Measurements from ENCODE around the gene NUP35. TPM values are rescaled to one million over a fixed set of nuclear protein-coding genes. Genes with fewer than 3 reads are reported as not detected.

The NUP35 gene
- total RNA-seq, 2 donors from 2014 or later, result 9.8 to 11.7 TPM

DNA sequence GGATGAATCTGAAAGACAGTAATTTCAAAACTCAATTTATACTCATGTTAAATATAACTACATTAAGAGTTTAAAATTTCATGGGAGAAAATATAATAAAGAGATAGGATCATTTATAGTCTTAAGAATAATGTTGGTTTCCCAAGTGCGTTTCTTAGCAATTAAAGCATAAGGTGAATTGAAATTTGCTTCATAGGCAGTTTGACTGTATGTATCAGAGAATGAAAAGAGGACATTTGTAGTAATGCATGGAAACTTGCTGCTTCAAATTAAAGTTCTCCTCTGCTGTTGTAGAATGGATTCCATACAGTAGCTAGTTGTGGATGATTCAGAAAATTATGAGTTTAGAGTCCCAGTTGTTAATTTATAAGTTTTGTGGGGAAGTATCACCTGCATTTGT is 68.1 kb downstream of the NUP35 start:
- no peak for DNase-seq (ENCODE audit: low spot score)

GRCh38 chr2:183193904-183194303 is 69.7 kb downstream of the NUP35 start:
- no peak for DNase-seq (ENCODE audit: low spot score)
- intact Hi-C loops (cut with DNase I), result no loop called here

More for the DNA sequence above, 68.1 kb downstream of the NUP35 start:
- intact Hi-C loops (cut with DNase I), result no loop called here

DNA sequence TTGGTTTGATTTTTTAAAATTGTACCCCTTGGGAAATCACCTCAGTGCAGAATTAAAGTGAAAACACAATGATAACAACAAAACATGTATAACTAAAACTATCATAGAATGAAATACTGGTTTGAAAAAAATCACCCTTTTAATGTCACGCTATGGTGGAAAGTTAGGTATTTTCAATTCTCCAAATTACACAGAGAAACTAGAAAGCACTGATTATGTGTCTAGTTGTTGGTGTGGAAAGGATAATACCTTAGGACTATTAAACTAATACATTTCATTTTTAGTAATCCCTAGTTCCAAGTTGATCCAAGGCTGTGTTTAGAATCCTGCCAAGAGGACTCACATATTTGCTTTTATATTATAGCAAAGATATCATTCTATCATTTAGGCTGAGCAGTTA is 71.2 kb downstream of the NUP35 start:
- intact Hi-C loops (cut with DNase I), result no loop called here
- DNase-seq (ENCODE audit: low spot score), result no peak

GRCh38 chr2:183195998-183196409 is 71.8 kb downstream of the NUP35 start:
- intact Hi-C loops (cut with DNase I), result no loop called here
- DNase-seq (ENCODE audit: low spot score), result no peak

- no peak for DNase-seq (ENCODE audit: low spot score)
- intact Hi-C loops (cut with DNase I), result no loop called here
Measured at GRCh38 chr2:183204397-183204796, 80.2 kb downstream of the NUP35 start.

DNA sequence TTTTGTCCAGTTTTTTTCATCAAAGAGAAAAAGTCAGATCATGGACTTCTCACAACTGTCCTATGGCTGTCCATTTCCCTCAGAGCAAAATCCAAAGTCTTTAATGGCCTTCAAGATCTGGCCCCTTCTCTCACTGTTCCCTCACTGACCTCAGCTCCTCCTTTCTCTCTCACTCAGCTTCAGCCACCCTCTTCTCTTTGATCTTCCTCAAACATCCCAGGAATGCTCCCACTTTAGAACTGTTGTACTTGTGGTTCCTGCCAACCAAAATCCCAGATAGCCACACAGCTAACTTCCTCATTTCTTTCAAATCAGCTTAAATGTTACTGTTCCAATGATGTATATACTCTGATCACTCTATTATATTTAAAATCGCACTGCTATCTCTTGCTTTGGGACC is 82.9 kb downstream of the NUP35 start:
- no peak for DNase-seq (ENCODE audit: low spot score)
- intact Hi-C loops (cut with DNase I), result no loop called here

DNA sequence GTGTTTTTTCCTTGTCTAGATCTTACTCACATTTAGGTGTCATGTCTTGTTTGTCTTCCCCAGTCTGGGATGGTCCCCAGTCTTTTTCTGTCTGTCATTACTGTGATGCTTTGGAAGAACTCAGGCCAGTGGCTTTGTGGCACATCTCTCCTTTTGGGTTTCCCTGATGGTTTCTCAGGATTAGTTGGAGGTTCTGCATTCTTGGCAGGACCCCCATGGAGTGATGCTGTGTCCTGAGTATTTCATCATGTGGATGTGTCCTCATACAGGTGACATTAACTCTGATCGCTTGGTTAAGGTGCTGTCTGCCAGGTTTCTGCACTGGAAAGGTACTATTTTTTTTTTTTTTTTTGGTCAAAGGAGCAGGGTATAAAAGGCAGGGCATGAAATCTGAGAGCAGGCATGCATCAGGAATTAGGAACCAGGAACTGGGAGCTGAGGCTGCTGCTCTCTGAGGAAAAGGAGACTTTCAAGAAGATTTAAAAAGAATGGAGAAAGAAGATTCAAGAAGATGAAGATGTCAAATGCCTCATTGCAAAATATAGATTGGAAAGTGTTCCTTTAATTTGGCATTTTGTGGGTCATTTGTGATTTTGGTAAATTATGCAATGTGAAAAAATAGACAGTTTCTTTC is 85.3 kb downstream of the NUP35 start:
- DNase-seq (ENCODE audit: low spot score), result no peak
- intact Hi-C loops (cut with DNase I), result no loop called here

Other genes with a start within 250 kb of the NUP35 start
- 100 to 1,000 TPM; 187 to 280 TPM for gene NCKAP1, start 86.0 kb upstream of the NUP35 start, total RNA-seq
- 1 to 10 TPM; 5.7 to 9.1 TPM for gene DUSP19, start 45.7 kb upstream of the NUP35 start, total RNA-seq